Measurements from ENCODE around the gene KLHDC9.
A peak's percentile ranks its signal among the peaks of the same experiment; 100 is the strongest.

KLHDC9 gene

GRCh38 chr1:161070761-161071160 is 27.4 kb upstream of the KLHDC9 start:
- no peaks in the 10 kb centered on the region for H3K36me3 ChIP-seq (ENCODE audit: insufficient read depth, insufficient read length, low read length)
- no peak overlapping the region for H3K4me3 ChIP-seq (ENCODE audit: insufficient read length, low read depth)
- no peak overlapping the region for H3K9ac ChIP-seq (ENCODE audit: insufficient read length, low read depth)
- DNase-seq (ENCODE audit: low read depth, low spot score): no peak
- TF ChIP-seq SUZ12 (IDR thresholded peaks at IDR 0.05; ENCODE audit: extremely low read depth, insufficient read depth, insufficient read length) (no peak), ZNF274 (IDR thresholded peaks at IDR 0.05; ENCODE audit: low read depth, low read length) (no peak), YY1 (IDR thresholded peaks at IDR 0.05; ENCODE audit: insufficient read depth, insufficient read length) (no peak)
- H3K9me3 ChIP-seq (ENCODE audit: insufficient read depth, low read length): peaks cover 8% of the 10 kb centered on the region; the same call in 1 of the 2 replicates
- no peaks in the 10 kb centered on the region for H3K27me3 ChIP-seq (ENCODE audit: insufficient read depth, insufficient read length)
- peaks cover 7% of the 10 kb centered on the region for H3K4me1 ChIP-seq (ENCODE audit: insufficient read depth, insufficient read length)

- Histone ChIP-seq H3K36me3 (ENCODE audit: insufficient read depth, insufficient read length, low read length) (no peaks in the 10 kb centered on the region), H3K4me1 (ENCODE audit: insufficient read depth, insufficient read length) (peaks cover 7% of the 10 kb centered on the region), H3K9ac (ENCODE audit: insufficient read length, low read depth) (no peak overlapping the region), H3K27me3 (ENCODE audit: insufficient read depth, insufficient read length) (no peaks in the 10 kb centered on the region), H3K9me3 (ENCODE audit: insufficient read depth, low read length) (peaks cover 8% of the 10 kb centered on the region; the same call in 1 of the 2 replicates), H3K4me3 (ENCODE audit: insufficient read length, low read depth) (no peak overlapping the region)
- peak; percentile 49 for DNase-seq (ENCODE audit: low read depth, low spot score)
- TF ChIP-seq ZNF274 (IDR thresholded peaks at IDR 0.05; ENCODE audit: low read depth, low read length): no peak
- TF ChIP-seq SUZ12 (IDR thresholded peaks at IDR 0.05; ENCODE audit: extremely low read depth, insufficient read depth, insufficient read length): no peak
- TF ChIP-seq YY1 (IDR thresholded peaks at IDR 0.05; ENCODE audit: insufficient read depth, insufficient read length): no peak
Observed at GRCh38 chr1:161071886-161072371, 26.2 kb upstream of the KLHDC9 start.

- Histone ChIP-seq H3K4me3 (ENCODE audit: insufficient read length, low read depth) (no peak overlapping the region), H3K9me3 (ENCODE audit: insufficient read depth, low read length) (peaks cover 8% of the 10 kb centered on the region; the same call in 1 of the 2 replicates), H3K27me3 (ENCODE audit: insufficient read depth, insufficient read length) (no peaks in the 10 kb centered on the region), H3K4me1 (ENCODE audit: insufficient read depth, insufficient read length) (peaks cover 11% of the 10 kb centered on the region), H3K36me3 (ENCODE audit: insufficient read depth, insufficient read length, low read length) (no peaks in the 10 kb centered on the region), H3K9ac (ENCODE audit: insufficient read length, low read depth) (no peak overlapping the region)
- TF ChIP-seq ZNF274 (IDR thresholded peaks at IDR 0.05; ENCODE audit: low read depth, low read length): no peak
- no peak for TF ChIP-seq SUZ12 (IDR thresholded peaks at IDR 0.05; ENCODE audit: extremely low read depth, insufficient read depth, insufficient read length)
- no peak for TF ChIP-seq YY1 (IDR thresholded peaks at IDR 0.05; ENCODE audit: insufficient read depth, insufficient read length)
- DNase-seq (ENCODE audit: low read depth, low spot score): no peak
Observed at GRCh38 chr1:161072751-161073449, 25.3 kb upstream of the KLHDC9 start.

GRCh38 chr1:161073474-161074121 is 24.6 kb upstream of the KLHDC9 start:
- DNase-seq (ENCODE audit: low read depth, low spot score): no peak
- Histone ChIP-seq H3K4me1 (ENCODE audit: insufficient read depth, insufficient read length) (peaks cover 11% of the 10 kb centered on the region), H3K4me3 (ENCODE audit: insufficient read length, low read depth) (no peak overlapping the region)

GRCh38 chr1:161074676-161075368 is 23.3 kb upstream of the KLHDC9 start:
- Histone ChIP-seq H3K9ac (ENCODE audit: insufficient read length, low read depth) (no peak overlapping the region), H3K4me1 (ENCODE audit: insufficient read depth, insufficient read length) (peaks cover 9% of the 10 kb centered on the region), H3K9me3 (ENCODE audit: insufficient read depth, low read length) (peaks cover 8% of the 10 kb centered on the region; the same call in 1 of the 2 replicates), H3K27me3 (ENCODE audit: insufficient read depth, insufficient read length) (no peaks in the 10 kb centered on the region), H3K4me3 (ENCODE audit: insufficient read length, low read depth) (no peak overlapping the region), H3K36me3 (ENCODE audit: insufficient read depth, insufficient read length, low read length) (no peaks in the 10 kb centered on the region)
- TF ChIP-seq SUZ12 (IDR thresholded peaks at IDR 0.05; ENCODE audit: extremely low read depth, insufficient read depth, insufficient read length) (no peak), ZNF274 (IDR thresholded peaks at IDR 0.05; ENCODE audit: low read depth, low read length) (no peak), YY1 (IDR thresholded peaks at IDR 0.05; ENCODE audit: insufficient read depth, insufficient read length) (no peak)
- no peak for DNase-seq (ENCODE audit: low read depth, low spot score)

More at GRCh38 chr1:161073474-161074121, 24.6 kb upstream of the KLHDC9 start:
- TF ChIP-seq YY1 (IDR thresholded peaks at IDR 0.05; ENCODE audit: insufficient read depth, insufficient read length) (no peak), SUZ12 (IDR thresholded peaks at IDR 0.05; ENCODE audit: extremely low read depth, insufficient read depth, insufficient read length) (no peak), ZNF274 (IDR thresholded peaks at IDR 0.05; ENCODE audit: low read depth, low read length) (no peak)
- no peaks in the 10 kb centered on the region for H3K27me3 ChIP-seq (ENCODE audit: insufficient read depth, insufficient read length)
- H3K9ac ChIP-seq (ENCODE audit: insufficient read length, low read depth): no peak overlapping the region
- H3K9me3 ChIP-seq (ENCODE audit: insufficient read depth, low read length): peaks cover 8% of the 10 kb centered on the region; the same call in 1 of the 2 replicates
- H3K36me3 ChIP-seq (ENCODE audit: insufficient read depth, insufficient read length, low read length): no peaks in the 10 kb centered on the region

- H3K9ac ChIP-seq (ENCODE audit: insufficient read length, low read depth): no peak overlapping the region
- no peak overlapping the region for H3K4me3 ChIP-seq (ENCODE audit: insufficient read length, low read depth)
- H3K27me3 ChIP-seq (ENCODE audit: insufficient read depth, insufficient read length): no peaks in the 10 kb centered on the region
- H3K9me3 ChIP-seq (ENCODE audit: insufficient read depth, low read length): no peaks in the 10 kb centered on the region
- peaks cover 16% of the 10 kb centered on the region for H3K4me1 ChIP-seq (ENCODE audit: insufficient read depth, insufficient read length)
- no peaks in the 10 kb centered on the region for H3K36me3 ChIP-seq (ENCODE audit: insufficient read depth, insufficient read length, low read length)
- no peak for DNase-seq (ENCODE audit: low read depth, low spot score)
- TF ChIP-seq YY1 (IDR thresholded peaks at IDR 0.05; ENCODE audit: insufficient read depth, insufficient read length) (no peak), SUZ12 (IDR thresholded peaks at IDR 0.05; ENCODE audit: extremely low read depth, insufficient read depth, insufficient read length) (no peak), ZNF274 (IDR thresholded peaks at IDR 0.05; ENCODE audit: low read depth, low read length) (no peak)
Observed at GRCh38 chr1:161076410-161076809, 21.8 kb upstream of the KLHDC9 start.

Data from NT2/D1 (cell line).